ENCODE results near the gene PVALB.
"Not testable (repeated sequence)": the region's sequence is repeated elsewhere in the genome, so short reads cannot be mapped to it uniquely, and the experiment has no call there.

Gene PVALB

DNA sequence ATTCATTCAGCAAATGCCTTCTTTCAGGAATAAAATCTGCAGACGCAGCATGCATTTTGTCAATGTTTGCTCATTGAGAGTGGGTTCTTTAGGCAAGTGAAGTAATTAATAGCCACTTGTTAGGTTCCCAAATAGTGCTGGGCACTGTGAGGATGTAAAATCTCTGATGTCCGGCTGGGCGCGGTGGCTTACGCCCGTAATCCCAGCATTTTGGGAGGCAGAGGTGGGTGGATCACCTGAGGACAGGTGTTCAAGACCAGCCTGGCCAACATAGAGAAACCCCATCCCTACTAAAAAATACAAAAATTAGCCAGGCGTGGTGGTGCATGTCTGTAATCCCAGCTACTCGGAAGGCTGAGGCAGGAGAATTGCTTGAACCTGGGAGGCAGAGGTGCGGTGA is 62.0 kb downstream of the PVALB start:
- DNase-seq = not testable (repeated sequence)

DNA sequence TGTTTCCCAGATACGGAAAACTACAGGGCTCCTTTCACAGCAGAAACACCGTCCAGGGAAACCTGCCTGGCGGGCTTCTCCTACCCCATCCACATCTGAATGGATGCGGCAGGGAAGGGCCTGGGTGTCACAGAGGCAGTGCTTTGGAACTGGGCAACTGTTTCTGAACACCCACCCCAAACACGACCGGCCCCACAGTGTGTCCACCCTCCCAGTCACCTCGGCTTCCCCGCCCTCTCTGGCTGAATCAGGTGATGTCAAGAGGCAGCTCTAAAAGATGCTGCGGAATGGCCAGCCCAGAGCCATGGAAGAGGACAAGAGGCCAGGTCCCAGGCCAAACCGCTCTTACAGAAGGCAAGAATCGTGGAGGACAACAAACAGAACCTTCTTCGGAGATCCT is 62.9 kb downstream of the PVALB start:
- no peak for DNase-seq

DNA sequence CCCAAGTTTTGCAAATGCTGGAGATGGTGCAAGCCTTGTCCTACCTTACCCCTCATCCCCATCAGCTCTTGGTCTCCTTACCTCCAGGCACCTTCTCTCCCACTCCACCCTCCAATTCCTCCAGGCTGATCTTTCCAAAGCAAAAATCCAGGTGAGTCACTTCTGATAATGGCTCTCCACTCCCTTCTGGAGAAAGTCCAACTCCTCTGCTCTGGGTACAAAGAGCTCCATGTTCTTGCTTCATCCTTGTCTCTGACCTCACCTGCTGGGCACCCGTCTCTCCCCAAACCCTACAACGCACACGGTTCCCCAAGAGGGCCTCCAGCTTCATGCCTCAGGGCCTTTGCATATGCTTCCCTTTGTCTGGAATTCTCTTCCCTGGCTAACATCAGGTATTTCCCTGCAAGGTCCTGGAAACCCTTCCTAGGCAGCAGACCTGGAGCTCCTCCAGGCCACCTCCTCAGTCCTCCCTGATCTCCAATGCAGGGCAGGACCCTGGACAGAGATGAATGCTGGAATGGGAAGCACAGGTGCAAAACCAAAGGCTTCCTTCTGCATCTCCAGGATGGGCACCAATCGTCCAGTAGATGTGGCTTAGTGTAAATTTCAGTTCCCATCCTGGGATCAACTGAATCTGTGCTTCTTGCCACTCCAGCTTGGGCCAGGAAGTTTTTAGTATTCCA is 63.6 kb downstream of the PVALB start:
- DNase-seq = no peak
